GM23248 (cell line): ENCODE results near the gene RBKS. TPM values are rescaled to one million over a fixed set of nuclear protein-coding genes. Genes with fewer than 3 reads are reported as not detected.

Source experiments
- DNase-seq: peaks from one replicate; pipeline ENCODE4 v3.0.0-alpha.2; 2015
- H2AFZ ChIP-seq: fragments of 200-600 bp; sonication (generic); 2 replicates; pipeline ENCODE4 v1.6.1; 2016; ENCODE audit warnings: antibody characterized with exemption
- H3F3A ChIP-seq: fragments of 200-600 bp; sonication (generic); 2 replicates; pipeline ENCODE4 v1.6.1; 2016; ENCODE audit warnings: mild to moderate bottlenecking, antibody characterized with exemption, mixed run types; ENCODE audit not compliant: insufficient read depth
- H3K27ac ChIP-seq: fragments of 200-600 bp; sonication (generic); 2 replicates; pipeline ENCODE4 v1.5.1; 2016; ENCODE audit warnings: mild to moderate bottlenecking
- H3K27me3 ChIP-seq: fragments of 200-600 bp; sonication (generic); replicated peaks from 2 replicates; pipeline ENCODE4 v1.6.1; 2016; ENCODE audit warnings: mild to moderate bottlenecking; ENCODE audit not compliant: insufficient read depth
- H3K36me3 ChIP-seq: fragments of 200-600 bp; sonication (generic); 2 replicates; pipeline ENCODE4 v1.6.1; 2016; ENCODE audit warnings: low read depth, mild to moderate bottlenecking
- H3K4me1 ChIP-seq: fragments of 200-600 bp; sonication (generic); 2 replicates; pipeline ENCODE4 v1.6.1; 2016; ENCODE audit warnings: mild to moderate bottlenecking; ENCODE audit not compliant: insufficient read depth
- H3K4me2 ChIP-seq: fragments of 200-600 bp; sonication (generic); one replicate; pipeline ENCODE4 v1.6.1; 2016; ENCODE audit warnings: mild to moderate bottlenecking; ENCODE audit not compliant: unreplicated experiment
- H3K4me3 ChIP-seq: fragments of 200-600 bp; sonication (generic); 2 replicates; pipeline ENCODE4 v1.5.1; 2016; ENCODE audit warnings: mild to moderate bottlenecking
- H3K79me2 ChIP-seq: fragments of 200-600 bp; sonication (generic); 2 replicates; pipeline ENCODE4 v1.6.1; 2016; ENCODE audit warnings: mild to moderate bottlenecking; ENCODE audit not compliant: insufficient read depth
- H3K9ac ChIP-seq: fragments of 200-600 bp; sonication (generic); 2 replicates; pipeline ENCODE4 v1.6.1; 2016; ENCODE audit warnings: mild to moderate bottlenecking
- H3K9me2 ChIP-seq: fragments of 200-600 bp; sonication (generic); 2 replicates; pipeline ENCODE4 v1.6.1; 2016; ENCODE audit warnings: mixed run types, mild to moderate bottlenecking, moderate library complexity; ENCODE audit not compliant: insufficient read depth
- H3K9me3 ChIP-seq: fragments of 200-600 bp; sonication (generic); one replicate; pipeline ENCODE4 v1.6.1; 2017; ENCODE audit warnings: low read depth
- H4K20me1 ChIP-seq: fragments of 200-600 bp; sonication (generic); 2 replicates; pipeline ENCODE4 v1.6.0; 2016; ENCODE audit not compliant: insufficient read depth
- EZH2 ChIP-seq: fragments of 200-600 bp; sonication (generic); IDR thresholded peaks from 2 replicates; pipeline ENCODE4 v1.6.1; 2018; ENCODE audit warnings: antibody characterized with exemption, mild to moderate bottlenecking; ENCODE audit not compliant: insufficient read depth, poor library complexity, severe bottlenecking
- EZH2phosphoT487 ChIP-seq: fragments of 200-600 bp; sonication (generic); IDR thresholded peaks from 2 replicates; pipeline ENCODE4 v1.6.1; 2018; ENCODE audit warnings: antibody characterized with exemption, moderate library complexity, mild to moderate bottlenecking, low read depth; ENCODE audit not compliant: insufficient read depth
- WGBS, 2 experiments: methylation state at CpG; one replicate each; pipeline ENCODE4 v1.1.6; 2015 to 2017; ENCODE audit warnings: low lambda C conversion rate in 2 of 2, low coverage in 1 of 2; ENCODE audit errors: missing lambda C conversion rate in 2 of 2; 5-methylcytosine and 5-hydroxymethylcytosine counted together
- in situ Hi-C: fragments of 300-500 bp; cut with MboI; formaldehyde crosslinking; loops from 2 replicates; pipeline ENCODE4 v1.15.0; 2020
- polyA plus RNA-seq: library from polyadenylated mRNA; unstranded; fragments of >200 nt; fragmentation: Nextera tagmentation; extraction: Ambion mirVana; gene quantifications from 2 replicates; pipeline ENCODE4 v1.2.1, GENCODE V29; 2016
- total RNA-seq: library from RNA; depleted of rRNA; stranded (reverse); fragments of >200 nt; shearing (Covaris generic); gene quantifications from 2 replicates; pipeline ENCODE4 v1.2.3, GENCODE V29; 2014

RBKS gene
- total and polyA plus RNA-seq, 2 experiments from 2014 or later, result 2.8 to 3.6 TPM

DNA sequence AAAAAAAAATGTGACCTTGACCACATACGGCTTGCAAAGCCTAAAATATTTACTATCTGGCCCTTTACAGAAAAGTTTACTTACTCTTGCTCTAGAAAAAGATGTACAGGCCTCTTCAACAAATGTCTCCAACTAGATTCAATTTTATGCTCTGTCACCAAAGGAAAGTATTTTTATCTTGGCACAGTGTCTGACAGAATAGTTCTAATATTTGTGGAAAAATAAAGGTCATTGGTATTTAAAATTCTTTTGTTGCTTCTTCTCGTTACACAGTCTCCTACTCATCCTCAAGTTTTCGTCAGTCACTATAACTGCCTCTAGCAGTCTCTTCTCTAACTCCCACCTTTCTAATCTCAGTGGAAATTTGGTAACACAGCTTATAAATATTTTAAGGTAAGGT is 1.4 kb downstream of the RBKS start:
- Histone ChIP-seq H3K36me3 (no peaks in the 10 kb centered on the region), H3K4me2 (peak overlapping the region; percentile 83), H3K9ac (peak overlapping the region; percentile 87; the same call in 1 of the 2 replicates), H3K27me3 (no peaks in the 10 kb centered on the region), H4K20me1 (no peaks in the 10 kb centered on the region), H3K79me2 (peaks cover 40% of the 10 kb centered on the region), H3K9me3 (no peaks in the 10 kb centered on the region), H3K27ac (peak overlapping the region; percentile 75), H3K4me3 (peak overlapping the region; percentile 82), H2AFZ (0 out of 2 replicates have a peak overlapping the region, but pooled peaks have one; percentile 92), H3K9me2 (no peaks in the 10 kb centered on the region), H3F3A (peaks cover 47% of the 10 kb centered on the region), H3K4me1 (peaks cover 52% of the 10 kb centered on the region)
- in situ Hi-C loops, result no loop called here
- DNase-seq, result peak; percentile 65
- TF ChIP-seq EZH2phosphoT487 (no peak), EZH2 (no peak)
- WGBS, 2 experiments, result 9% methylated on average over 3 of the region's 3 CpGs

DNA sequence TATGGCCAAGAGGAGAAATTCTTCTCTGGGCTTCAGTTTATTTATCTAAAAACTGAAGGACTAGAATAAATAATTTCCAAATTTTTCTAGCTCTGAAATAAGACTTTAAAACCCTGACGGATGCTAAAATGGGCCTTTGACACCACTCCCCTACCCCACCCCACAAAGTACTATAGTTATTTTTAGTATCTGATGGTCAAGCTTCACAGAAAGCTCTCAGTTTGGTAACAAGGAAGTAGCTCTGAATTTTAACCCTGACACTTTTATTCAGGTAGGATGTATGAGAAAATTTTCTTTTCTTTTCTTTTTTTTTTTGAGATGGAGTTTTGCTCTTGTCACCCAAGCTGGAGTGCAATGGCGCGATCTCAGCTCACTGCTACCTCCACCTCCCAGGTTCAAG is 2.4 kb downstream of the RBKS start:
- Histone ChIP-seq H3K9ac (no peak overlapping the region), H3K79me2 (peaks cover 32% of the 10 kb centered on the region), H3K27ac (peak overlapping the region; percentile 75), H3K36me3 (no peaks in the 10 kb centered on the region), H3K4me2 (no peak overlapping the region), H3K27me3 (no peaks in the 10 kb centered on the region), H3K4me3 (no peak overlapping the region), H3K4me1 (peaks cover 52% of the 10 kb centered on the region), H3K9me2 (no peaks in the 10 kb centered on the region), H2AFZ (no peak overlapping the region), H4K20me1 (no peaks in the 10 kb centered on the region), H3F3A (peaks cover 47% of the 10 kb centered on the region), H3K9me3 (no peaks in the 10 kb centered on the region)
- 68 to 87% methylated on average over 1 to 3 of the region's 3 CpGs for WGBS, 2 experiments
- in situ Hi-C loops, result no loop called here
- no peak for DNase-seq
- TF ChIP-seq EZH2 (no peak), EZH2phosphoT487 (no peak)

DNA sequence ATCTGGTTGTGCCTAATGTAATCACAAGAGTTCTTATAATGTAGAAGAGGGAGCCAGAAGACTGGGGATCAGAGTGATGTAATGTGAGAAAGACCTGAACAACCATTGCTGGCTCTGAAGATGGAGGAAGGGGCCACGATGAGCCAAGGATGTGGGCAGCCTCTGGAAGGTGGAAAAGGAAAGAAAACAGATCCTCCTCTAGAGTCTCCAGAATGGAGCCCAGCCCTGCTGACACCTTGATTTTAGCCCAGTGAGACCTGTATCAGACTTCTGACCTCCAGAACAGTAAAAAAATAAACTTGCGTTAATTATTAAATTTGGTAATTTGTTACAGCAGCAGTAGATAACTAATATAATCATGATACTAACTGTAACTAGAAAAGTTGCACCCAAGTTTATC is 3.1 kb downstream of the RBKS start:
- no peak overlapping the region; the same call in 1 of the 2 replicates for H3K27ac ChIP-seq
- H3F3A ChIP-seq, result peaks cover 47% of the 10 kb centered on the region
- DNase-seq, result no peak
- no peak overlapping the region for H3K4me3 ChIP-seq
- TF ChIP-seq EZH2 (no peak), EZH2phosphoT487 (no peak)
- in situ Hi-C loops, result no loop called here
- no peak overlapping the region for H2AFZ ChIP-seq
- no peak overlapping the region for H3K9ac ChIP-seq
- H3K79me2 ChIP-seq, result peaks cover 25% of the 10 kb centered on the region
- no peaks in the 10 kb centered on the region for H4K20me1 ChIP-seq
- WGBS, 2 experiments, result 96 to 100% methylated on average over 2 of the region's 2 CpGs
- no peaks in the 10 kb centered on the region for H3K9me2 ChIP-seq
- peaks cover 51% of the 10 kb centered on the region for H3K4me1 ChIP-seq
- H3K9me3 ChIP-seq, result no peaks in the 10 kb centered on the region
- no peak overlapping the region for H3K4me2 ChIP-seq
- no peaks in the 10 kb centered on the region for H3K27me3 ChIP-seq
- no peaks in the 10 kb centered on the region for H3K36me3 ChIP-seq

DNA sequence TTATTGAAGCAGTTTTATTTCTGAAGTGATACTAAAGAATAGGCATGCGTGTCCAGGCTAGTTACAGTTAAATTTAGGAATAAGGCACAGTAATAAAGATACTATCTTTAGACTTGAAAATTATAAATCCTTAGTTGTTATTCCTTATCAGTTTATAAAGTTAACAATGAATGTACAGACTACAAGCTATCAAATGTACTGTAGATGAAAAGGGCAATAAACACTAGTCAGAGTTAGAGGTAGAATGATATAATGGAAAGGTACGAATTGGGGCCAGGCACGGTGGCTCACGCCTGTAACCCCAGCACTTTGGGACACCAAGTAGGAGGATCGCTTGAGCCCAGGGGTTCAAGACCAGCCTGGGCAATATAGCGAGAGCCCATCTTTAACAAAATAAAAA is 3.9 kb downstream of the RBKS start:
- H4K20me1 ChIP-seq, result no peaks in the 10 kb centered on the region
- H3K27me3 ChIP-seq, result no peaks in the 10 kb centered on the region
- H3K27ac ChIP-seq, result peak overlapping the region; percentile 49
- no peaks in the 10 kb centered on the region for H3K36me3 ChIP-seq
- WGBS, 2 experiments, result 96 to 97% methylated on average over 6 of the region's 6 CpGs
- H2AFZ ChIP-seq, result 0 out of 2 replicates have a peak overlapping the region, but pooled peaks have one; percentile 57
- H3K79me2 ChIP-seq, result peaks cover 17% of the 10 kb centered on the region
- H3K4me1 ChIP-seq, result peaks cover 43% of the 10 kb centered on the region
- no peaks in the 10 kb centered on the region for H3K9me2 ChIP-seq
- DNase-seq, result no peak
- H3K9ac ChIP-seq, result no peak overlapping the region
- peak overlapping the region; percentile 30 for H3K4me2 ChIP-seq
- no peak for TF ChIP-seq EZH2phosphoT487
- no peak for TF ChIP-seq EZH2
- H3K4me3 ChIP-seq, result no peak overlapping the region
- in situ Hi-C loops, result no loop called here
- no peaks in the 10 kb centered on the region for H3K9me3 ChIP-seq
- peaks cover 39% of the 10 kb centered on the region for H3F3A ChIP-seq

DNA sequence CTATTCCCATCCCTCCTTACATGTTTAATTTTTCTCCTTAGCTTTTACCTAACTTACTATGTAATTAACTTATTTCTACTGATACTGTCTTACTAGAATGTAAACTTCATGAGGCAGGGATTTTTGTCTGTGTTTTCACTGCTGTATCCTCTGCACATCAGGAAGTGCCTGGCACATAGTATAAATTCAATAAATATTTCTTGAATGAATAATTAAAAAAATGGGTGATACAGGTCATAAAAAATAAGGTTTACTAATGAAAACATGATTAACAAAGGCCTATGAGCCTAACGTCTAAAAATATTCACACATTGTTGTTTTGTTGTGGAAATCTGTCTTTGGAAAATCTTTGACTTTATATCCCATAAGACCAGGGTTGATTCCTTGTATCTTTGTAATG is 4.5 kb downstream of the RBKS start:
- peak; percentile 26 for DNase-seq
- Histone ChIP-seq H3F3A (peaks cover 39% of the 10 kb centered on the region), H3K36me3 (no peaks in the 10 kb centered on the region), H3K4me1 (peaks cover 42% of the 10 kb centered on the region), H3K4me2 (peak overlapping the region; percentile 53), H2AFZ (peak overlapping the region; percentile 57), H3K4me3 (0 out of 2 replicates have a peak overlapping the region, but pooled peaks have one; percentile 2), H3K9me2 (no peaks in the 10 kb centered on the region), H3K79me2 (peaks cover 12% of the 10 kb centered on the region), H3K27ac (peak overlapping the region; percentile 49), H3K9ac (peak overlapping the region; percentile 12; the same call in 1 of the 2 replicates), H3K27me3 (no peaks in the 10 kb centered on the region), H4K20me1 (no peaks in the 10 kb centered on the region), H3K9me3 (no peaks in the 10 kb centered on the region)
- WGBS, 2 experiments, result 0 to 2% methylated on average over 1 of the region's 1 CpG
- in situ Hi-C loops, result no loop called here
- TF ChIP-seq EZH2phosphoT487, result no peak
- TF ChIP-seq EZH2, result no peak
